T-helper 2 cell (primary cell): Measurements from ENCODE around the gene TENT4A.
"Not testable (repeated sequence)": the region's sequence is repeated elsewhere in the genome, so short reads cannot be mapped to it uniquely, and the experiment has no call there.

Source experiments
- DNase-seq, 5 experiments: peaks; one replicate each; pipeline versions ENCODE4 v3.0.0 to v3.0.0-alpha.2; 2012 to 2022
- total RNA-seq, 2 donors: gene quantifications; one replicate each; lab custom pipeline; 2026; lab: John Stamatoyannopoulos, UW

Gene TENT4A
- total RNA-seq = 53.1 to 76.1 reads per million in 2 donors

DNA sequence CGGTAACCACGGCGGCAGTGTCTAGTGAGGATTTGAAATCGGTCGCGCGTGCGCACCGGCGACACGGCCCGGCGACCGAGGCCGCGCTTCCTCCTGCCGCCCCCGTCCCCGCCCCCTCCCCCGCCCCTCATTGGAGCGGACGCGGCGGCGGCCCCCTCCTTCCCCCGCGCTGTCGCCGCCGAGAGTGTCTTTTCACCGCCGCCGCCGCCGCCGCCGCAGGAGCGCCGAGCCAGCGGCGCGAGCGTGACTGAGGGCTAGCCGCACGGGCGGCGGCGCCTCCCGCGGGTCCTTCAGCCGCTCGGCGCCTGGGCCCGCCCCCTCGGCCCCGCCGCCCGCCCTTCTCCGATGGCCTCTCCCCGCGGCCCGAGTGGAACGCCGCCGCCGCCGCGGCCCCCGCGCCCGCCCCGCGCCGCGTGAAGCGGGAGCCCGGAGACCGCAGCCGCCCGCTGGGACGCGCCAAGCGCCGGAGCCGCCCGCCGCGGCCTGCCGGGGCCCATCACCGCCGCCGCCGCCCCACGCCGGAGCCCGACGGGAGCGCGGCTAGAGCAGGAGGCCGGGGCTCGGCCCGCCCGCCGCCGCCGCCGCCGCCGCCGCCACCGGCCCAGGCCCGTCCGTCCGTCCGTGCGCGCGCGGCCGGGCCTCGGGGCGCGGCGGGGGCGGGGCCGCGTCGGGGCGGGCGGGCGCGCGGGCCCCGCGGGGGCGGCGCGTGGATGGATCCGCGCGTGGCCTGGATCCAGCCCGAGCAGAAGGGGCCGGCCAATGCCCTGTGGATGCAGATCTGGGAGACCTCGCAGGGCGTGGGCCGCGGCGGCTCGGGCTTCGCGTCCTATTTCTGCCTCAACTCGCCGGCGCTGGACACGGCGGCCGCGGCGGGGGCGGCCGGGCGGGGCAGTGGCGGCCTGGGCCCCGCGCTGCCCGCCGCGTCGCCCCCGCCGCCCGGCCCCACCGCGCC lies at the start of gene TENT4A:
TSS of gene TENT4A (plus strand) at position 159 of the 952 bp plus-strand sequence. CDS start at position 711, 552 bp downstream.
- DNase-seq = peak in 3 of 5 experiments; percentile 19 to 95 (median 20)

GRCh38 chr5:6666762-6667161 lies 46.5 kb upstream of the TENT4A start:
- no peak for DNase-seq

DNA sequence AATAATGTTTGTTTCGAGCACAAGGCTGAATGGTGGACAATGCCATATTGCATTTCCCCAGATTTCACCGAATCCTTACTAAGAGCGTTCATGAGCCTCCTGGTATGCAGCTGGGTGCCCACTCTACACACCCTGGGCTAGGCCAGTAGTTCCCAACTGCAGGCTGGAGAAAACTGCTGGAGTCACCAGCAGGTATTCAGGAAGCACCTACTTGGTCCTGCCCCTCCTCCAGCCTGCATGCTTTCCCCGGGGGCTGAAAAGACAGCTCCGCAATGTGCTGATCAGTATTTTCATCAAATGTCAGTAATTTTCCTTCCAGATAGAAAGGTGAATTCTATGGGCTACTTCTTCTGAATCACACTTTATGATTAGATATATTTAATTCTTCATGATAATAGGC lies 45.6 kb upstream of the TENT4A start:
- DNase-seq = no peak

- not testable (repeated sequence) for DNase-seq
Observed at GRCh38 chr5:6668717-6669116, 44.5 kb upstream of the TENT4A start.

DNA sequence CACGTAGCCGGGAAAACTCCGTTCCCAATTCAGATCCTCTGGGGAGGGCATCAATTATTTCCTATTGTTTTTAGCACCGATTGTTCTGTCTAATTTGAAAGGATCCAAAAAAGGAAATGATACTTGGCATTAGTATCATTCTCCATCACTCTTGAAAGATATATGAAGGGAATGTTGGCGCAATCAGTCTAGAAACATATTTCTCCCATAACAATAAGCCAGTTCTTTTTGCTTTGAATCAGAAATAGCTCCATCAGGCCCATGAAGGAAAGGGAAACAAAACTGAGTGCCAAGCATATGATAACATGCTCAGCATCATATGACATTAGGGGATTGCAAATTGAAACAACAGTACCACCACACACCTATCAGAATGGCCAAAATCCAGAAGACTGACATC lies 40.2 kb upstream of the TENT4A start:
- DNase-seq = no peak

GRCh38 chr5:6673963-6674362 lies 39.3 kb upstream of the TENT4A start:
- DNase-seq = no peak

GRCh38 chr5:6674421-6674820 lies 38.8 kb upstream of the TENT4A start:
- no peak for DNase-seq

DNA sequence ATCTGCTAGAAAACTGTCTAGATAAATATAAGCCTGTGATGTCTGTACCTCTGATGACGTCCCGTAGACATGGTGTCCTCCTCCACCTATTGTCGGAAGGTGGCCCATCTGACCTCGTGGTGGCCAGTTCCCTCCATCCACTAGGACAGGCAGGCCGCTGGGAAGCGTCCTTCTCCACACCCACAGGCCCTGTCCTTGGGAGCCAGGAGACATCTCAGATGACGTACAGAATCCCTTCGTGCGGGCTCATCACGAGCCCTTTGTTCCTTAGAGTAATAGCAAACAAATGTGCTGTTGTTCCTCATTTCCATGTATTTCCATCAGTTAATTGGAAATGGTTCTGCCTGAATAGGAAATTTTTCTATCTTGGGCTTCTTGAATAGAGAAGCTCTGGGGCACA lies 38.3 kb upstream of the TENT4A start:
- DNase-seq = no peak

DNA sequence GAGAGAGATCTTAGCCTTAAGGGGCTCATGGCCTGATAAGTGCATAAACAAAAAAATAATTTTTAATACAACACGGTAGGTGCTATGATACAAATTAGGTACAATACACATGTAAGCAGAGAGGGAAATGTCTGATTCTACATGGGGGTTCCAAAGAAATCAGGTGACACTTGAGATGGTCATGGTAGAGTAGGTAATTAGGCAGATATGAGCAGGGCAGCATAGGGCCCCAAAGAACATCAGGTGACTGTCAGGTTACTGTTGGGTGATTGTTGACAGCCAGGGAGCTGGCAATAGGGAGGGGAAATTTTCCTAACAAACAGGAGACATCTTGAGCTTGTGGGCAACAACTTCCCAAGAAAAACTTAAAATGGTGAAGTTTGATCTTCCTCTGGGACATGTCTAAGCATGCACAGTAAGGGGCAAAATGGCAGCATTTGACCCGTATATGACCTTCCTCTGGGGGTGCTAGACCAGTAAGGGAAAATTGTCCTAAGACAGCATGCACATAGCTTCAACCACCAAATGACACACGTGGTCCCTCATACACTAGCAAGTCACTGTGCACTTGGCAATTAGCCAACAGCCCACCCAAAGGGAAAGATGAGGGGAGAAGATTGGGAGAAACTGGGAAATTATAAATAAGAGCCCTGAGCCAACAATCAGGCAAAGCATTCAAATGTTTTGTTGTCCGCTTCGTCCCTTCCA lies 37.3 kb upstream of the TENT4A start:
- DNase-seq = no peak

DNA sequence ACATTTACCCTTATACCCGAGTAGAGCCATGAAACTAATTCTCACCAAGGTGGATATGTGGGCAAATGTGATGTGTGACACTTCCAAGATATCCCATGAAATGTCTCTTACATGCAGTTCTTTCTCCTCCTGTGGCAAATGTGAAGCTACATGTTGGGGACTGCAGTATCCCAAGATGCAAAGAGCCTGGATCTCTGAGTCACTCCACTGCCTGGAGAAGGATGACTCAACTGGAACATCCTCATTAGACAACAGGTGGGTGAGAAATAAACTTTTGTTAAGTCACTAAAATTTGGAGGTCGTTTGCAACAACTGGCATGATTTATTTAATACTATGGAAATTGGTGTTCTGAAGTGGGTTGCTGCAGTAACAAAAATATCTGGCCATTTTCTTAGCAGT lies 36.5 kb upstream of the TENT4A start:
- no peak for DNase-seq

DNA sequence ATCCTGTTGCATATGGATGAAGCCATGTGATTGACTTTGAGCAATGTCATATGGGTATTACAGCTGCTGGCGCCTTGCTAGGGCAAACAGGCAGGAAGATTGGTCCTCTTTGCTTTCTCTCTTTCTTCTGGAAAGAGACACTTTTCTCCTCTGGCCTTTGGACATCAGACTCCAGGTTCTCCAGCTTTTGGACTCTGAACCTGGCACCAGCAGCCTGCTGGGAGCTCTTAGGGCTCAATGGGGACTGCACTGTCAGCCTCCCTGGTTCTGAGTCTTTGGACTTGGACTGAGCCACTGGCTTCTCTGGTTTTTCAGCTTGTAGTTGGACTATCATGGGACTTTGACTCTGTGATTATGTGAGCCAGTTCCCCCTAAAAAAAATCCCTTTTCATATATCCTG lies 34.8 kb upstream of the TENT4A start:
- DNase-seq = no peak

- no peak for DNase-seq
Observed at GRCh38 chr5:6680922-6681321, 32.3 kb upstream of the TENT4A start.

DNA sequence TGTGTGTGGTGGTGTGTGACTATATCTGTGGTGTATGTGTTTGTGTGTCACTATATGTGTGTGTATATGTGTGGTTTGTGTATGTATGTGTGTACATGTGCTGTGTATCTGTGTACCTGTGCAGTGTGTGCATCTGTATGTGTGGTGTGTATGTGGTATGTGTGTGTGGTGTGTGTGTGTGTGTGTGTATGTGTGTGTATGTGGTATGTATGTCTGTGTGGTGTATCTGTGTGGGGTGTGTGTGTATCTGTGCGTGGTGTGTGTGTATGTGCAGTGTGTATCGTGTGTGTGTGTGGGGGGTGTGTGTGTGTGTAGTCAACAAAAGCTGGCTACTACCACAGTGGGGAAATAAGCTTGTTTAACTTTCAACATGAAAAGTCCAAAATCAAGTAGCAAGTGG lies 31.6 kb upstream of the TENT4A start:
- DNase-seq = no peak

DNA sequence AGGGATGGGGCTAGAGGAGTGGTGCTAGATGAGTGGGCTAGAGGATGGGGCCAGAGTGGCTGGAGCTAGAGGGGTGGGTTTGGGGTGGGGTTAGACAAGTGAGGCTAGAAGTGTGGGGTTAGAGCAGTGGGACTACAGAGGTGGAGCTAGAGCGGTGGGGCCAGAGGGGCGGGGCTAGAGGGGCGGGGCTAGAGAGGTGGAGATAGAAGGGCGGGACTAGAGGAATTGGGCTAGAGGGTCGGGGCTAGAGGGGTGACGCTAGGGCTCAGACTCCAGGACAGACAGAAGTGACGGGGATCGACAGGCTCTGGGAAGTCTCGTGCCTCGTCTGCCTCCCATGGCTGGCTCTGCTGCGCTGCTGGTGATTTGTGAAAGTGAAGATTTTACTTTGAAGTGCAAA lies 31.0 kb upstream of the TENT4A start:
- no peak for DNase-seq

- no peak for DNase-seq
Observed at GRCh38 chr5:6683241-6683640, 30.0 kb upstream of the TENT4A start.

- no peak for DNase-seq
Observed at GRCh38 chr5:6684075-6684474, 29.2 kb upstream of the TENT4A start.

- DNase-seq = no peak
Observed at GRCh38 chr5:6686501-6686900, 26.7 kb upstream of the TENT4A start.

DNA sequence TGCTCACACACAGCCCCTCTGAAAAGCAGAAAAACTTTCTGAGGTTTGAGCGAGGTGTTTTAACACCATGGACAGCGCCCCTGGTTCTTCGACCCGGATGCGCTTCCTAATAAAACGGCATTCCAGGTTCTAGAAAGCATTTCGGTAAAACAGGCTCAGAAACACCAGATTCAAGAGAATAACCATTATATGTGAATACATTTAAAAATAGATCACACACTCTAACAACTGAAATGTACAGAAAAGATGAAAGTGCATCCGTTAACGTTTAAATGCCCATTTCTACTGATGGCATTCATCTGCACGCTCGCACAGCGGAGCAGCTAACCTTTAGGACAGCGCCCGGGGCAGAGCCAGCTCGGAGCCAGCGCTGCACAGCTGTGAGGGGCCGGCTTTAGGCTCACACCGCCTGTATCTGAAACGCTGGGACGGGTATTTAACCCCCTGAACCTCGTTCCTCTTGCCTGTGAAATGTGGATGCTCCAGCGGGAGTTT lies 26.3 kb upstream of the TENT4A start:
- DNase-seq = peak in 1 of 5 experiments; percentile 24

GRCh38 chr5:6687505-6687904 lies 25.7 kb upstream of the TENT4A start:
- no peak for DNase-seq

GRCh38 chr5:6692906-6693305 lies 20.3 kb upstream of the TENT4A start:
- no peak for DNase-seq

DNA sequence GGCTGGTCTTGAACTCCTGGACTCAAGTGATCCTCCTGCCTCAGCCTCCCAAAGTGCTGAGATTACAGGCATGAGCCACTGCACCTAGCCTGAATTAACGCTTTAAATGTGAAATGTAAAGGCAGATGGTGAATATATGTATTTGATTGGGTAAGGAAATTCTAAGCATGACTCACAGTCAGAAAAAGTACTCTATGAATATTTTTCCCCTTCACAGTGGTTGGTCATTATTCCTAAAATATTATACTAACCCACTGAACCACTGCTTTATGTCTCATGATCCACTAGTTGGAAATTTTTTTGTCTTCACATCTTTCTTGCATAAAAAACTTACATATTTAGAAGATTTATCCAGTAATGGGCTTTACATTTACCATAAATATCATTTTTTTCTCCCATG lies 14.5 kb upstream of the TENT4A start:
- no peak for DNase-seq

DNA sequence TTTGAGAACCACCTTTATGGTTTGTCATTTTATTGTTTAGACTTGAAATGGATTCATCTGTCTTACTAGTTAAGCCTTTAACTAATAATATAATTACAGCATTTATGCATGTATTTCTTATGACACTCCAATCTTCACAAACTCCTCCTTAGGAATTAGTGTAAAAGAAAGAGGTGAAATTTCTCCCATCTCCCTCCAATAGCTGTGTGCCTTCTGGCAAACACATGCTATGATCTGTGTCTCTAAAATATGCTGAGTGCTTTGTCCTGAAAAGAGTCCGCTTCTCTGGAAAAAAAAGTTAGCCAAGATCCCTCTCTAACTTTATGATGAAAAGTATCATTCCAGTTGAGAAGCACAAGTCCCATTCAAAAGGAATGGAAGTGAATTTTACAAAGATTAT lies 13.9 kb upstream of the TENT4A start:
- no peak for DNase-seq

DNA sequence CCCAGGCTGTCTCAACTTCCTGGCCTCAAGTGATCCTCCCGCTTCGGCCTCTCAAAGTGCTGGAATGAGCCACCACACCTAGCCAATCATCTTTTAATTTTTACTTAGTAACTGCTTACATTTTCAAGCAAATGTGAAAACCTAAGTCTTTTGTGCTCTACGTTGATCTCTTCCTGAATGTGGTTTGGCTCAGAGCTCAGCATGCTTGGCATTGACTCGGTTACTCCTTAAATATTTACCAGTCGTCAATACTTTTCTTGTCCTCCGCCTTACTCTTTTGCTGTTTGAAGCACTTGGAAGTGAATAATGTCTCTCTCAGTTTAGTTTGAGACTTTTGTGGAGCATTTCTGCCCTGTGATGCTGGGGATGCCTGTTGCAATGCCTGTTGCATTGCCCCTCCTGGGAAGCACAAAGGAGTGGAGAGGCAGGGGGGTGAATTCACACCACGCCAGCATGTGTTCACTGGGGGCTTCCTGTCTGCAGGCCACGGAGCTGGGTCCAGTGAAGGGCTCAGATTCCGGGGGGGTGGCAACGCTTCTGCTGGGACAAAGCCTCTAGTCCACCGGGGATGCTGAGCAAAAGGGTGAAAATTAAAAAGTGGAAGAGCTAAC lies 13.1 kb upstream of the TENT4A start:
- no peak for DNase-seq
